BE2C (cell line): Measurements from ENCODE around the gene BABAM2.

Source experiments
- DNase-seq: peaks from one replicate; pipeline ENCODE4 v3.0.0-alpha.2; 2020
- H3K27me3 ChIP-seq: fragments of 250-450 bp; sonication (Bioruptor Pico); 2 replicates; pipeline ENCODE4 v1.5.1; 2020; ENCODE audit warnings: mild to moderate bottlenecking
- H3K36me3 ChIP-seq: fragments of 250-450 bp; sonication (Bioruptor Pico); 2 replicates; pipeline ENCODE4 v1.5.1; 2020; ENCODE audit warnings: mild to moderate bottlenecking
- H3K4me1 ChIP-seq: fragments of 250-450 bp; sonication (Bioruptor Pico); 2 replicates; pipeline ENCODE4 v1.5.1; 2020
- H3K4me3 ChIP-seq: 2 replicates; pipeline ENCODE4 v1.5.1; 2011; ENCODE audit warnings: low read depth, low read length
- H3K9me3 ChIP-seq: fragments of 250-450 bp; sonication (Bioruptor Pico); 2 replicates; pipeline ENCODE4 v1.5.1; 2020
- TF ChIP-seq, protein P1 (sequence below): IDR thresholded peaks from 2 replicates; pipeline ENCODE4 v1.5.1; 2012; ENCODE audit warnings: mild to moderate bottlenecking, low read depth, low read length

Gene BABAM2

DNA sequence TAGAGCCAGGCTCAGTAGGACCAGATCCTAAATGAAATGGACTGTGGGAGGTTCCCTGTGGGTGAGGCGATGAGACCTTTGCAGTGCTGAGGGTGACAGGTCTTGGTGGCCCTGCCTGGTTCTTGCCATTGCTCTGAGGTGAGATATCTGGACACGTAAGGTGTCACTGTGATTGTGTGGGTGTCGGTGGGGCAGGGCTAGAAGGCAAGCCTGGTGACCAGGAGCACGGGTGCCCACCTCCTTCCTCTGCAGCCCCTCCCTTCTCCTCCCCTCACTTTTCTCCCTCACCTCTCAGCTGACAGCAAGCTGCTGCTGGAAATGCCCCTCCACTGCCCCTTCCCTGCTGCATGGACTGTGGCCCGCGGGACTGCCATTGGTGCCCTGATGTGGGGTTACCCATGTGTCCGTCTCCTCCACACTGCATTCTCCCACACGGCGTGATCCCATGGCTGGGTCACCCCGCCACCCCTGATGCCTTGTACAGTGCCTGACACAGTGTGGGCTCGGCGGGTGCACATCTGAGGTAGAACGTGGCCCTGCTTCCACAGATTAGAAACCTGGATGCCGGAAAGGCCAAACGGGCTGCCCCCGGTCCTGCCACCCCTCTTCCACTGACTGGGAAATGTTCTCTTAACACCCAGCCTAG is 446.6 kb downstream of the BABAM2 start:
- H3K4me1 ChIP-seq = peaks cover 9% of the 10 kb centered on the region

DNA sequence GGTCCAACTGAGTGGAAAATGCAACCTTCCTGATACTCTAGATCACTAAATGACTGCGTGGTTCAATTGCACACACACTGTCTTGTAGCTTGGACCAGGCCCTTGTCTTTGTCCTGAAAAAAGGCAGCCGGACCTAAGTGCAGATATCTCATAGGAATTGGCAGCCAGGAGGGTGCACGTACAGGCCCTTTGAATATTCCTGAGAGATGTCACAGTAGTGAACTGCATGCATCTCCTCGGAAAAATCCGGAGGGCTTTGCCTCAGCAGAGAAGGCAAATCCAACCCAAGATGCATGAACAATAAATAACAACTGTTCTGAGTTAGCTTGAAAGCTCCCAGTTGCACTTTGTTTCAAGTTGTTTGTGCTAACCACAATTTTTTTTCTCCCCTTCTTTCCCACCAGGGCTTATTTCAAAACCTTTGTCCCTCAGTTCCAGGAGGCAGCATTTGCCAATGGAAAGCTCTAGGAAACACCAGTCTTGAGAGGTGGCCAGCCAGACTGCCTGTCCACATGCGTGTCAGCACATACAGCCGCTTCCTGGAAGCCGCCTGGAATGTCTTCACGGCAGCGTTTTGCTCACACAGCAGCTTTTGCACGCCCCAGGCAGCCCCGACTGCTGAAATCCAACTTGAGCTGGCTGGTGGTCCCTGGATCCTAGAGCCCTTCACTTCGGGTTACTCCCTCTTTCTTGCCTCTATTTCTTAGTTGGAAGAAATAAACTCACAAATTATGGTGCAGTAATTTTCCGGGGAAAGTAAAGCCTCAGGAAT is 447.7 kb downstream of the BABAM2 start:
- Histone ChIP-seq H3K4me1 (peaks cover 9% of the 10 kb centered on the region), H3K4me3 (no peak overlapping the region), H3K27me3 (no peaks in the 10 kb centered on the region), H3K9me3 (no peaks in the 10 kb centered on the region), H3K36me3 (no peaks in the 10 kb centered on the region)
- TF ChIP-seq, protein P1, sequence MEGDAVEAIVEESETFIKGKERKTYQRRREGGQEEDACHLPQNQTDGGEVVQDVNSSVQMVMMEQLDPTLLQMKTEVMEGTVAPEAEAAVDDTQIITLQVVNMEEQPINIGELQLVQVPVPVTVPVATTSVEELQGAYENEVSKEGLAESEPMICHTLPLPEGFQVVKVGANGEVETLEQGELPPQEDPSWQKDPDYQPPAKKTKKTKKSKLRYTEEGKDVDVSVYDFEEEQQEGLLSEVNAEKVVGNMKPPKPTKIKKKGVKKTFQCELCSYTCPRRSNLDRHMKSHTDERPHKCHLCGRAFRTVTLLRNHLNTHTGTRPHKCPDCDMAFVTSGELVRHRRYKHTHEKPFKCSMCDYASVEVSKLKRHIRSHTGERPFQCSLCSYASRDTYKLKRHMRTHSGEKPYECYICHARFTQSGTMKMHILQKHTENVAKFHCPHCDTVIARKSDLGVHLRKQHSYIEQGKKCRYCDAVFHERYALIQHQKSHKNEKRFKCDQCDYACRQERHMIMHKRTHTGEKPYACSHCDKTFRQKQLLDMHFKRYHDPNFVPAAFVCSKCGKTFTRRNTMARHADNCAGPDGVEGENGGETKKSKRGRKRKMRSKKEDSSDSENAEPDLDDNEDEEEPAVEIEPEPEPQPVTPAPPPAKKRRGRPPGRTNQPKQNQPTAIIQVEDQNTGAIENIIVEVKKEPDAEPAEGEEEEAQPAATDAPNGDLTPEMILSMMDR = no peak
- no peak for DNase-seq

More for the DNA sequence above, 446.6 kb downstream of the BABAM2 start:
- H3K9me3 ChIP-seq = no peaks in the 10 kb centered on the region
- no peaks in the 10 kb centered on the region for H3K36me3 ChIP-seq
- H3K4me3 ChIP-seq = no peak overlapping the region
- H3K27me3 ChIP-seq = no peaks in the 10 kb centered on the region
- TF ChIP-seq, protein P1 = no peak
- no peak for DNase-seq

DNA sequence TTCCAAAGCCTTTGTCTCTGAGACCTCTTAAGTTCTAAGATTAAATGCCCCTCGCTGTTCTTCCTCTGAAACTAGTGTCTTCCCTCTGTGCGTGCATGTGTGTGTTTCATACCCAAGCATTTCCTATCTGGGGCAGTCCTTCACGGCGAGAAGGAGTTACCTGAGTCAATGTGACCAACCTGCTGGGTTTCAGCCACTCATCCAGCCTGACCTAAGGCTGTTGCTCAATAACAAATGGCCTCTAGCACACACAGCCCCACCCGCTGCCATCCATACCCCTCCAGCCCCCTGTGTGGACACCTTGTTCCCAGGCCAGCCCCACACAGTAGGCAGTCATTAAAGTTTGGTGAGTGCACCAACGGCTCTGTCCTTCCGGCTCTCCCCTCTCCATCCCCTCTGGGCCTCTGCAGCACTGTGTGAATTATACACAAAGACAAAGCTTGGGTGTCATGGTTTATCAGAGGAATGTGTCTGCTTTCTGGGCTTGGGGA is 448.3 kb downstream of the BABAM2 start:
- no peaks in the 10 kb centered on the region for H3K27me3 ChIP-seq
- DNase-seq = no peak
- no peaks in the 10 kb centered on the region for H3K9me3 ChIP-seq
- peaks cover 9% of the 10 kb centered on the region for H3K4me1 ChIP-seq
- H3K36me3 ChIP-seq = no peaks in the 10 kb centered on the region
- no peak overlapping the region for H3K4me3 ChIP-seq
- TF ChIP-seq, protein P1 = no peak

DNA sequence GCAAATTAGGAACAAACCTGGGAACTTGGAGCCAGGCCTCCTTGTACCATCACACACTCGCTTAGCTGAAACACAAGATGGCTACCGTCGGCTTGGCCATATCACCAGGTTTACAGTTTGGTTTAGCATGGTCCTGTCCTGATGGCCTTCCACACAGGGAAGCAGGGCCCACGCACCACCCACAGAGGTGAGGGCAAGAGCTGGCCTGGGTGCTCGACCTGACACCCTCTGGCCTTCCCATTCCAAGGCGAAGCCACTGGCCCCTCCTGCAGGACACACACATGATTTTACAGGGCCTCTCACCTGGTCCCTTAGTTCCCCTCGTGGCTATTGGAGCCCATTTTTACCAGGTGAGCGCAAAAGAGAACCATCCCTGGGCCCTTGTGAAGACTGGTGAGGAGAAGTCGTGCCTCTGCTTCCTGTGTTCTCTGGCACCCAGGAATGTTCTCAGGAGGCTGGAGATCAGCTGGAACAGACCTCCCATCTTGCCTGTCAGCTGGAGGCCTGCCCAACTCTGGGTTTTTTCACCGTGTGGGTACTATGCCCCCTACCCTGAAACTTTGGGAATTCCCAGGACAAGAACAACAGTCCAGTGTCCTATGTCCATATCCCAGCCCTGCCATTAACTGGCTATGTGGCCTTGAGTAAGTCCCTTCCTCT is 449.1 kb downstream of the BABAM2 start:
- Histone ChIP-seq H3K4me3 (no peak overlapping the region), H3K9me3 (no peaks in the 10 kb centered on the region), H3K36me3 (no peaks in the 10 kb centered on the region), H3K4me1 (peaks cover 9% of the 10 kb centered on the region), H3K27me3 (no peaks in the 10 kb centered on the region)
- TF ChIP-seq, protein P1 = no peak
- DNase-seq = no peak

DNA sequence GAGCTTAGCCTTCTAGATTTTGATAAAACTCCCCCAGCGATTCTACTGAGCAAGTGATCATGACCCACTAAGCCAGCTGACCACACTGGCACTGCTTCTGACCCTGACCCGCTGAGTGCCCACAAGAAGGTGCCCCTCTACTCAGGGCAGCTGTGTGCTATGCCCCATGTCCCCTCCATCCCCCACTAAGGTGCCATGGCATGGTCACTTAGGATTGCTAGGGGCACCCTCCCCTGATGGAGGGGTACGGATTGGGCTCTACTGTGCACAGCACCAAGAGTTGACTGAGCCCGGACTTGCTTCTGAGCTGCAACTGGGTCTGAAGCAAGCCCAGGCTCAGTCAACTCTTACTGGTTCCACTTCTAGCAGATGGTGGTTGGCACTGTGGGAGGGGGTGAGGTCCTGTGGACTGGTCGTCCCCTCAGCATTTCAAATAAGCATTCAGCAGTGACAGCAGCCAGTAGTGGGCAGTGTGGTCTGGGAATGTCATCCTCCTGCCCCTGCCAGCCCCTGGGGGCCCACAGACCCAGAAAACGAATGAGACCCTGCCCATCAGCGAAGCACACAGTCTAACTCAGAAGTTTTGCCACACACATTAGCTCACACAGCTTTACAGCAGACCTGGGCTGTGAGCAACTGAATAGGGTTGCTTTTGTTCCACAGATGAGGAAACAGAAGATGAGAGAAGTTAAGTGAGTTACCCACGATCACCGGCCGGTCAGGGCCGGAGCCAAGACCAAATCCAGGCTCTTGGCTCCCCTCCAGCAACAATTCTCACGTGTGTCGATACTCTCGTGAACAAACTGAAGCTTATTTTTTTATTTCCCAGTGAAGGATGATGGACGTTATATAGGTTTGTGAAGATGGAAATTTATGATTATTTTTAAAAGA is 450.0 kb downstream of the BABAM2 start:
- H3K36me3 ChIP-seq = no peaks in the 10 kb centered on the region
- no peak for DNase-seq
- TF ChIP-seq, protein P1 = peak; percentile 51
- no peaks in the 10 kb centered on the region for H3K9me3 ChIP-seq
- H3K4me3 ChIP-seq = peak overlapping the region; percentile 3; the same call in 1 of the 2 replicates
- no peaks in the 10 kb centered on the region for H3K27me3 ChIP-seq
- H3K4me1 ChIP-seq = peaks cover 9% of the 10 kb centered on the region
